Transverse colon (tissue), 4 donors: ENCODE measurements around the gene MRAP. TPM values are rescaled to one million over a fixed set of nuclear protein-coding genes. Genes with fewer than 3 reads are reported as not detected.

ENCODE experiments used
- DNase-seq: peaks from one replicate; pipeline ENCODE4 v3.0.0-alpha.2; 2019
- H3K27ac ChIP-seq, 4 donors: fragments of 200-600 bp; sonication (generic); 2 replicates each; pipeline ENCODE4 v1.5.1; 2016 to 2018; ENCODE audit warnings: inconsistent platforms in 4 of 4
- H3K27me3 ChIP-seq: fragments of 200-600 bp; sonication (generic); 2 replicates; pipeline ENCODE4 v1.5.1; 2017; ENCODE audit warnings: inconsistent platforms
- H3K36me3 ChIP-seq, 4 donors: fragments of 200-600 bp; sonication (generic); 2 replicates each; pipeline ENCODE4 v1.5.1; 2017 to 2019; ENCODE audit warnings: inconsistent platforms in 4 of 4
- H3K4me1 ChIP-seq, 4 donors: fragments of 200-600 bp; sonication (generic); 2 replicates each; pipeline ENCODE4 v1.5.1; 2017 to 2020; ENCODE audit warnings: inconsistent platforms in 4 of 4
- H3K4me3 ChIP-seq, 4 donors: fragments of 200-600 bp; sonication (generic); 1 replicate in 1 of 4; 2 replicates in 3 of 4; pipeline versions ENCODE4 v1.5.1 to v1.6.1; 2017 to 2019; ENCODE audit warnings: inconsistent platforms in 4 of 4
- H3K9me3 ChIP-seq, 2 donors: fragments of 200-600 bp; sonication (generic); 2 replicates each; pipeline ENCODE4 v1.5.1; 2017 to 2019; ENCODE audit warnings: inconsistent platforms in 2 of 2
- CTCF ChIP-seq, 5 experiments: fragments of 200-600 bp in 3 of 5; fragments of 450-650 bp in 2 of 5; sonication (generic) in 3 of 5; IDR thresholded peaks; 1 replicate in 2 of 5; 2 replicates in 3 of 5; pipeline ENCODE4 v1.5.1; 2016 to 2017; ENCODE audit warnings: antibody characterized with exemption in 5 of 5, inconsistent platforms in 3 of 5, mild to moderate bottlenecking in 2 of 5, moderate library complexity in 1 of 5
- EP300 ChIP-seq: sonication (generic); formaldehyde crosslinking; IDR thresholded peaks from one replicate; pipeline ENCODE4 v1.6.1; 2017; ENCODE audit warnings: antibody characterized with exemption, low read depth
- POLR2A ChIP-seq: fragments of 450-650 bp; IDR thresholded peaks from one replicate; pipeline ENCODE4 v1.6.1; 2016; ENCODE audit warnings: antibody characterized with exemption, mild to moderate bottlenecking, moderate library complexity
- POLR2AphosphoS5 ChIP-seq, 3 donors: sonication (generic); formaldehyde crosslinking; IDR thresholded peaks; one replicate each; pipeline ENCODE4 v1.6.1; 2016; ENCODE audit warnings: antibody characterized with exemption in 3 of 3
- WGBS, 2 donors: methylation state at CpG; one replicate each; pipeline ENCODE4 v1.1.5; 2018; ENCODE audit warnings: low coverage in 1 of 2; 5-methylcytosine and 5-hydroxymethylcytosine counted together
- in situ Hi-C, 4 donors: fragments of 200-750 bp; cut with MboI; loops; one replicate each; pipeline versions ENCODE4 v1.15.0 to v1.15.1; 2017; ENCODE audit warnings: low sequenced_read_pairs in 3 of 4, low pct_ligation_motif_present in 1 of 4, low pct_unique_long_range_greater_than_20kb in 1 of 4
- intact Hi-C: fragments of 100-400 bp; cut with DNase I; formaldehyde crosslinking; loops from one replicate; pipeline ENCODE4 v1.15.1; 2023; ENCODE audit warnings: low total_unique reads
- total RNA-seq, 4 donors: library from RNA; depleted of rRNA; stranded (reverse); fragments of >200 nt; gene quantifications; one replicate each; pipeline ENCODE4 v1.1.0, GENCODE V29; 2016

MRAP gene
- total RNA-seq, 4 donors from 2014 or later: not detected

GRCh38 chr21:32320059-32320458 is 21.4 kb downstream of the MRAP start:
- in situ Hi-C loops: no loop called here
- Histone ChIP-seq H3K27ac (no peak overlapping the region), H3K36me3 (peaks cover 0 to 65% (median 20%) of the 10 kb centered on the region in 4 donors), H3K4me3 (no peak overlapping the region), H3K4me1 (no peaks in the 10 kb centered on the region), H3K27me3 (no peaks in the 10 kb centered on the region), H3K9me3 (no peaks in the 10 kb centered on the region)
- intact Hi-C loops: no loop called here
- TF ChIP-seq CTCF (IDR thresholded peaks at IDR 0.05): no peak
- TF ChIP-seq POLR2A: no peak
- TF ChIP-seq POLR2AphosphoS5 (IDR thresholded peaks at IDR 0.05): no peak
- no peak for TF ChIP-seq EP300
- WGBS, 2 donors: 90% methylated on average over 6 of the region's 6 CpGs; no CpG with 5 or more reads in 1 of the 2 donors
- DNase-seq: no peak

- in situ Hi-C loops (no loop called here), intact Hi-C loops (no loop called here)
- peaks cover 0 to 65% (median 21%) of the 10 kb centered on the region in 4 donors for H3K36me3 ChIP-seq
Measured at GRCh38 chr21:32320726-32321125, 22.1 kb downstream of the MRAP start.

GRCh38 chr21:32321480-32321879 is 22.8 kb downstream of the MRAP start:
- TF ChIP-seq CTCF (IDR thresholded peaks at IDR 0.05): no peak
- no peak for TF ChIP-seq EP300
- TF ChIP-seq POLR2A: no peak
- no peak for TF ChIP-seq POLR2AphosphoS5 (IDR thresholded peaks at IDR 0.05)
- no peak for DNase-seq
- WGBS, 2 donors: 79 to 95% methylated on average over 2 to 10 of the region's 13 CpGs
- Histone ChIP-seq H3K36me3 (peaks cover 0 to 72% (median 22%) of the 10 kb centered on the region in 4 donors), H3K9me3 (no peaks in the 10 kb centered on the region), H3K4me1 (no peaks in the 10 kb centered on the region), H3K4me3 (no peak overlapping the region), H3K27me3 (no peaks in the 10 kb centered on the region), H3K27ac (no peak overlapping the region)
- in situ Hi-C loops (no loop called here), intact Hi-C loops (no loop called here)

More at GRCh38 chr21:32320726-32321125, 22.1 kb downstream of the MRAP start:
- Histone ChIP-seq H3K9me3 (no peaks in the 10 kb centered on the region), H3K4me3 (no peak overlapping the region), H3K27ac (no peak overlapping the region), H3K4me1 (no peaks in the 10 kb centered on the region), H3K27me3 (no peaks in the 10 kb centered on the region)
- TF ChIP-seq POLR2A (no peak), CTCF (IDR thresholded peaks at IDR 0.05) (no peak), EP300 (no peak), POLR2AphosphoS5 (IDR thresholded peaks at IDR 0.05) (no peak)
- WGBS, 2 donors: 87 to 91% methylated on average over 7 to 13 of the region's 13 CpGs
- no peak for DNase-seq

GRCh38 chr21:32322103-32322502 is 23.4 kb downstream of the MRAP start:
- H3K4me3 ChIP-seq: no peak overlapping the region
- peaks cover 0 to 73% (median 20%) of the 10 kb centered on the region in 4 donors for H3K36me3 ChIP-seq
- no peak overlapping the region for H3K27ac ChIP-seq
- in situ Hi-C loops: no loop called here
- TF ChIP-seq POLR2A (no peak), CTCF (IDR thresholded peaks at IDR 0.05) (no peak), EP300 (no peak), POLR2AphosphoS5 (IDR thresholded peaks at IDR 0.05) (no peak)
- no peaks in the 10 kb centered on the region for H3K4me1 ChIP-seq
- intact Hi-C loops: no loop called here
- 87 to 92% methylated on average over 10 to 12 of the region's 12 CpGs for WGBS, 2 donors
- H3K9me3 ChIP-seq: no peaks in the 10 kb centered on the region
- no peaks in the 10 kb centered on the region for H3K27me3 ChIP-seq
- DNase-seq: no peak
